Stomach smooth muscle (tissue), 2 donors: ENCODE measurements around the gene KCND3.

Experiments used
- H3K27ac ChIP-seq: one replicate; pipeline ENCODE4 v1.7.0; 2013; ENCODE audit warnings: mild to moderate bottlenecking, low read length, inconsistent platforms
- H3K27me3 ChIP-seq, 2 donors: one replicate each; pipeline ENCODE4 v1.7.0; 2013; ENCODE audit warnings: low read length in 2 of 2; ENCODE audit not compliant: insufficient read depth in 2 of 2, control insufficient read depth in 1 of 2
- H3K36me3 ChIP-seq, 2 donors: one replicate each; pipeline ENCODE4 v1.7.0; 2013; ENCODE audit warnings: low read length in 2 of 2; ENCODE audit not compliant: control insufficient read depth in 2 of 2, insufficient read depth in 2 of 2
- H3K4me1 ChIP-seq: one replicate; pipeline ENCODE4 v1.7.0; 2013; ENCODE audit warnings: low read length; ENCODE audit not compliant: control insufficient read depth, insufficient read depth
- H3K4me3 ChIP-seq, 2 donors: one replicate each; pipeline ENCODE4 v1.7.0; 2013; ENCODE audit warnings: low read length in 2 of 2
- H3K9ac ChIP-seq, 2 donors: one replicate each; pipeline ENCODE4 v1.7.0; 2013; ENCODE audit warnings: low read length in 2 of 2, mild to moderate bottlenecking in 1 of 2
- H3K9me3 ChIP-seq, 2 donors: one replicate each; pipeline ENCODE4 v1.7.0; 2013; ENCODE audit warnings: low read length in 2 of 2; ENCODE audit not compliant: control insufficient read depth in 2 of 2
- donor health status: healthy.
- donor health status: Pancreatic carcinoma.

The KCND3 gene

DNA sequence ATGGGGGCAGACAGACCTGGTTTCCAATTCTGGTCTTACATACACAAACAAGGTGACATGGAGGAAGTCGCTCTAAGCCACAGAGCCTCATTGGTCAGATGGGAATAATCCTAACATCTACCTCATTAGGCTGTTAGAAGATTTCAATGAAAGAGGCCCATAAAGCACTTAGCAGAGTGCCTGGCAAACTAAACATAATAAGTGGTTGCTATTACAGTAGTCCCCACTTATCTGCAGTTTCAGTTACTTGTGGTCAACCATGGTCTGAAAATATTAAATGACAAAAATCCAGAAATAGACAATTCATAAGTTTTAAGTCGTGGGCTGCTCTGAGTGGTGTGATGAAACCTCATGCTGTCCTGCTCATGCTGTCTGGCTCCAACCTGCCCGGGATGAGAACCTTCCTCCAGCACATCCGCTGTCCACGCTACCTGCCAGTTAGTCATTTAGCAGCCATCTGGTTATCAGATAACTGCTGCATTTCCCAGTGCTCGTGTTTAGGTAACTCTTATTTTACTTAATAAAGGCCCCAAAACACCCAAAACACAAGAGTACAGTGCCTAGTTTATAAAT is 121.5 kb downstream of the KCND3 start:
- peaks cover 2% of the 10 kb centered on the region for H3K4me1 ChIP-seq
- H3K9me3 ChIP-seq: no peaks in the 10 kb centered on the region
- no peaks in the 10 kb centered on the region for H3K27me3 ChIP-seq
- no peak overlapping the region for H3K9ac ChIP-seq
- H3K36me3 ChIP-seq: no peaks in the 10 kb centered on the region
- H3K4me3 ChIP-seq: no peak overlapping the region
- no peak overlapping the region for H3K27ac ChIP-seq

DNA sequence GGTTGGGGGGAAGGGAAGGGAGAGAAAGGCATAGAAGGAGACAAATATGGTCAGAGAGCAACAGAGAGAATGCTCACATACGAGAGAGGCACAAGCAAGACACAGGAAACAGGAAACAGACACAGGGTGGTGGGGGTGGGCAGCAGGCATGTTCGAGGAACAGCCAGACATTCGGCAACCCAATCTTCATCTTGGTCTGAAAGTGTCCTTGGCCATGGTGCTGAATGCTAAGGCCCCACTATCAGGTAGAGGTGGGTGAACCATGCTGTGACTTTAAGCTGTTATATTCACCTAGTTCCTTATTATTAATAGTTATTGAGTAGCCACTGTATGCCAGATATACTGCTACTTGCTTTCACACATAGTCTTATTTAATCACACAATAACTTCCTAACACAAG is 124.6 kb downstream of the KCND3 start:
- Histone ChIP-seq H3K4me3 (no peak overlapping the region), H3K9ac (no peak overlapping the region), H3K4me1 (peaks cover 2% of the 10 kb centered on the region), H3K27me3 (no peaks in the 10 kb centered on the region), H3K36me3 (no peaks in the 10 kb centered on the region), H3K27ac (no peak overlapping the region), H3K9me3 (no peaks in the 10 kb centered on the region)

DNA sequence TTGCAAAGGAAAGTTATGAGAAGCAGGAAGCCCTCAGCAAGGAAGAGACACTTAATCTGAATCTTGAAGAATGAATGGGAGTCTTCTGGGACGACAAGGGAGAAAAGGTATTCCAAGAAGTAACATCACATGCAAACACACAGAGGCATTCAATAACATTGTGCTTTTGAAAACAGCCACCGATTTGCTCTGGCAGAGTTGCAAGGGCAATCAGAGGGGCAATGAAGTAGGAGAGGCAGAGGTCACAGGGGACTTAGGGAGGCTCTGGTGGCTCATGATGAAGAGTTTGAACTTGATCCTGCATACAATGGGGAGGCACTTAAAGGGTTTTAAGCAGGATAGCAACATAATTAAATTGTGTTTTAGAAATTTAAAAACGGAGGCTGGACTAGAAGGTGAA is 126.1 kb downstream of the KCND3 start:
- H3K9me3 ChIP-seq: no peaks in the 10 kb centered on the region

DNA sequence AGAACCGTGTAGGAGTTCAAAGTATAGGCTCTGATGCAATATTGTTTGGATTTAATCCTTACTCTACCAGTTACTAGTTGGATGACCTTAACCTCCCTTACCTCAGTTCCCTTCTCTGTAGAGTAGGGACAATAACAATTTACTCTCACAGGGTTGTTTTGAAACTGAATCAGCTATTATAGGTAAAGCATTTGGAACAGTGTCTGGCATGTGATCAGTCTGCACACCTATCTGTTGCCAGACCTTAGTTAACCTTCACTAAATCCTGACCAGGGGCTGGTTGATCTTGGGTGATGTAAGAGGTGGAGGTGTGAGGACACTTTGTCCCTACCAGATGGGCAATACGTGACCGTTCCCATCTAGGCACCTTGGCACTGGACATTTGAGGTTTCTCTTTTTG is 126.9 kb downstream of the KCND3 start:
- Histone ChIP-seq H3K4me1 (no peaks in the 10 kb centered on the region), H3K9me3 (no peaks in the 10 kb centered on the region), H3K27me3 (no peaks in the 10 kb centered on the region), H3K4me3 (no peak overlapping the region), H3K9ac (no peak overlapping the region), H3K27ac (no peak overlapping the region), H3K36me3 (no peaks in the 10 kb centered on the region)

More for the DNA sequence above, 126.1 kb downstream of the KCND3 start:
- Histone ChIP-seq H3K27me3 (no peaks in the 10 kb centered on the region), H3K4me3 (no peak overlapping the region), H3K4me1 (no peaks in the 10 kb centered on the region), H3K9ac (no peak overlapping the region), H3K36me3 (no peaks in the 10 kb centered on the region), H3K27ac (no peak overlapping the region)

DNA sequence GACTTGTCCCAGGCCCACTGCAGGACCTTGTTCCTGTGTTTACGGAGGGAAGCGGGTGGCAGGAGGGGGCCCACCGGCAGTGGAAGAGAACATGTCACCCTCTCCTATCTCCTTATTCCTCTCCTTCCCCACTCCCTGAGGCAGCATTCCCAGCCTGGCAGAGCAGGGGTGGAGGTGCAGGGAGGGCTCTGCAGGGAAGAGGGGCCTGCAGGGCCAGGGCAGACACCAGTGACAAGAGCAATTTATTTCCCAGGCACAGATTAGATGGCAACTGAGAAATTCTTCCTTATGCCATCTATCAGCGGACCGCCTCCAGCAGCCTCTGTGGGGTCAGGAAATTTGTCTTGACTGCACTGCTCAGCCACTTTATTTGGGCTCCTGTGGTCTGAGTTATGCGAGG is 127.9 kb downstream of the KCND3 start:
- H3K27ac ChIP-seq: no peak overlapping the region
- H3K9me3 ChIP-seq: no peaks in the 10 kb centered on the region

DNA sequence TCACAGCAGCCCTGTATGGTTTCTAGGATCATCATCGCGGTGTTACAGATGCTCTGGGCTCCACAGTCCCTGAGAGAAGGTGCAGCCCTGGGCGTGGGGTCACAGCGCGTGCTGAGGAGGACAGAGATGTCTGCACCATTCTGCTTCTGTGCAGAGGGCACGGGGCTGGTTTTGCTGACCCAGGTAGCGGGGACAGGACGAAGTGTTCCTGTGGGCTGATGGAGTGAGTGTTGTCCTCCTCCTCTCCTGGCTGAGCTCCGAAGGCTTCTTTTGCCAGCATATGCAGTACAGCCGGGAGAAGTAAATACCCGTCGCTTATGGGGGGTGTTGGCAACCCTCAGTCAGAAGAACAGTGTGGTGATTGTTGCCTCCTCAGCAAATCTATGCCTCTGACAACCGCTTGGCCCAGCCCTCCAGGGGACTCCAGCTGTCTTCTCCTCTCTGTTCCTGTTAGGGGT is 132.2 kb downstream of the KCND3 start:
- no peaks in the 10 kb centered on the region for H3K9me3 ChIP-seq
- no peak overlapping the region for H3K4me3 ChIP-seq
- H3K27ac ChIP-seq: no peak overlapping the region
- H3K27me3 ChIP-seq: no peaks in the 10 kb centered on the region
- H3K4me1 ChIP-seq: no peaks in the 10 kb centered on the region
- H3K36me3 ChIP-seq: no peaks in the 10 kb centered on the region
- H3K9ac ChIP-seq: no peak overlapping the region

More for the DNA sequence above, 127.9 kb downstream of the KCND3 start:
- no peak overlapping the region for H3K4me3 ChIP-seq
- H3K4me1 ChIP-seq: no peaks in the 10 kb centered on the region
- no peaks in the 10 kb centered on the region for H3K27me3 ChIP-seq
- H3K36me3 ChIP-seq: no peaks in the 10 kb centered on the region
- H3K9ac ChIP-seq: no peak overlapping the region

DNA sequence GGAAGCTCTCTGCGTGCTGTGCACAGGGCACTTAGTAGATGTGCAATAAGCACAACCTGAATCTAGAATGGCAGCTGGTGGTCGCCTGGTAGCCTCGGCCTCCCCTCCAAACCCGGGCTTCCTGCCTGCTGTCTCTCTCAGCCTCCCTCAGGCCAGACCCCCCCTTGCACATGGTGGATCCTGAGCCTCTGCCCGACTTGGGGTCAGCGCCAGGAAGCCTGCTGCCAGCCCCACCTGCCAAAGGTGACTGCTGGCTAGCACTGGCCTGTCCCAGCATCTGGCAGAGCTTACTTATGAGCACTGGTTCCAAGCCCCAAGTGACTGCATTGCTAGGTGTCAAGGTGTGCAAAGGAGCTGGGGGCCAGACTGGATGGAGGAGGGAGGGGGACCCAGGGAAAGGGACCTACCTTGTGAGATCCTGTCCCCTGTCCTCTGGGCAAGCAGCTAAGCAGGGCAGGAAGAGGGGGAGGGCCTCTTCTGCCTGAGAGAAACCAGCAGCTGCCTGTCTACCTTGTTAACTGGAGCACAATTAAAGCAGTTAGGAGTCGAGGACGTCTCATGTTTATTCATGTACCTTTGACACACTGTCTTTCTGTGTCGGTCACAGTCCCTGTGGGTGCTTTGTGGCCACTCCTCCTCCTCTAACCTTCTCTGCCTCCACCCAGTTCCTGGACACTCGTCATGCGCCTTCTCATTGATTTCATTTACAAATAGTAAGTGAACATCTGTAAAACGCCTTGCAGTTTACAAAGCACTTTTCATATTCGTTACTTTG is 132.9 kb downstream of the KCND3 start:
- H3K9me3 ChIP-seq: no peaks in the 10 kb centered on the region
- H3K4me3 ChIP-seq: no peak overlapping the region
- H3K27me3 ChIP-seq: no peaks in the 10 kb centered on the region
- H3K4me1 ChIP-seq: no peaks in the 10 kb centered on the region
- H3K27ac ChIP-seq: no peak overlapping the region
- H3K9ac ChIP-seq: no peak overlapping the region
- H3K36me3 ChIP-seq: no peaks in the 10 kb centered on the region

DNA sequence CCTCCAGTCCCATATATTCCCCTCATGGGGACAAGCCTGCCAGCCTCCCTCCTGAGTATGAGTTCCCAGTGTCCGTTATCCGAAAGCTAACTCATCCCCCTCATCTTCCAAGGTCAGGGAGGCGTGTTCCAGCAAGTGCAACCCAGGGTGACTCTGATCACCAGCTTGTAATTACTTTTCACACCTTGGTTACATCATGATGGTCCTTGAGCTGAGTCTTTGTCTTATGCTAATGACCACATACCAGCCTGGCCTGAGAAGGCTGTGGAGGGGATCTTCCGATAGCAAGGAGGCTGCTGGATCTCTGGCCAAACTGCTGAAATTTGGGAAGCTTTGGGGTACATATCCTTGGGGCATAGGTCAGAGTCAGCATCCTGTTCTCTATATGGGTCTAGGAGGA is 134.2 kb downstream of the KCND3 start:
- H3K9ac ChIP-seq: no peak overlapping the region
- H3K9me3 ChIP-seq: no peaks in the 10 kb centered on the region
- no peak overlapping the region for H3K27ac ChIP-seq
- H3K4me1 ChIP-seq: no peaks in the 10 kb centered on the region
- H3K27me3 ChIP-seq: no peaks in the 10 kb centered on the region
- H3K36me3 ChIP-seq: no peaks in the 10 kb centered on the region
- no peak overlapping the region for H3K4me3 ChIP-seq

DNA sequence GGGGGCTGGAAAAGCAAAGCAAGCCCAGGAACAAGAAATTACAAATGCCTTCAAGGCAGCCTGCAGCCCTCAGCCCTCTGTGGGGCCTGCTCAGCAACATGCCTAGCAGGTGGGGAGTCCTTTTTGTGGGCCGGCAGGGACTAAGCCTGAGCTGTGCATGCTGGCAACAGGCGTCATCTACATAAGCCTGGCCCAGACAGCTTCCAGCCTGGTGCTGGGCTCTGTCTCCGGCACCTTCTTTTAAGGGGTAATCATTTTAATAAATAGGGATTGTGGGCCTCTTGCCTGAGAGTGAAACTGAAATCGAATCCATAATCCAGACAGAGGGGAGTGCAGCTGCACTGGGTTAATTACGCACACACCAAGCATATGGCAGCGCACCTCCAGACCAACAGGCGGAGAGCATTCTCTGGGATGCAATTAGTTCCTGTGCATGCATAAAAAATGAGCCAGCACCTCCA is 137.2 kb downstream of the KCND3 start:
- Histone ChIP-seq H3K4me3 (no peak overlapping the region), H3K36me3 (no peaks in the 10 kb centered on the region), H3K4me1 (no peaks in the 10 kb centered on the region), H3K9me3 (no peaks in the 10 kb centered on the region), H3K9ac (no peak overlapping the region), H3K27me3 (no peaks in the 10 kb centered on the region), H3K27ac (no peak overlapping the region)

DNA sequence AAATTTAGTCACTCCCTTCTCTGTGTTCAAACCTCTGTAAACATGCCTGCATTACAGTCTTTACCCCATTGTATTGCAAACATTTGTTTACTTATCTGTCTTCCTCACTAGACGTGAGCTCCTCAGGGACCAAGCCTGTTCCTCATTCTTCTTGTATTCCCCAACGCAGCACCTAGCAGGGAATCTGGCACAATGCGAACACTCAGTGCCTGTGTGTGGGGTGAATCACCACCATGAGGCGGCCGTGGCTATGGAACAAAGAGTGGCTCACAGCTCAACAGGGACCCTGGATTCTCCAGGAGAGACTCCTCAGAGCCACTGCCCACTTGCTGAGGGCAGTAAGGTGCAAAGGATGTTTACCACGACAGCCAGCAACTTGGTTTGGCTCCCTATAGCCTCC is 137.9 kb downstream of the KCND3 start:
- Histone ChIP-seq H3K27ac (no peak overlapping the region), H3K27me3 (no peaks in the 10 kb centered on the region), H3K9ac (no peak overlapping the region), H3K4me3 (no peak overlapping the region), H3K4me1 (no peaks in the 10 kb centered on the region), H3K9me3 (no peaks in the 10 kb centered on the region), H3K36me3 (no peaks in the 10 kb centered on the region)

DNA sequence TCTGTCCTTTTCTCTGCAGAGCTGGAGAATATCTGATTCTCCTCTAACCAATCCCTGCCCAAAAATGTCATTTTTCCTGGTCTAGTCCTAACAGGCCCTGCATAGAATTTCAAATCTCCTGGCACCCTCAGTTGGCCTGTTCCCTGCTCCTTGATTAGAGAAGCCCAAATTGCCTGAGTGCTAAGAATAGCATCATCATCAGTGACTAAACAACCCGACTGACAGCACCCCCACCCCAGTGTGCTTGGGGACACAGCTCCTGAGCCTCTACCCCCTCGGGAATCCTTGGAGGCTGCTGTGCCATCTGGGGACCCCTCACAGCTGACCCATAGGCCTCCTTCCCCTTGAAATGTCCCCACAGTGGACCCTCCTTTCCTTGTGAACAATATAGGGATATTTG is 139.4 kb downstream of the KCND3 start:
- Histone ChIP-seq H3K4me1 (no peaks in the 10 kb centered on the region), H3K36me3 (no peaks in the 10 kb centered on the region), H3K9ac (no peak overlapping the region), H3K4me3 (no peak overlapping the region), H3K27ac (no peak overlapping the region), H3K9me3 (no peaks in the 10 kb centered on the region), H3K27me3 (no peaks in the 10 kb centered on the region)
